ENCODE measurements around the gene GC.

GRCh38 chr4:71771613-71772012 lies 12.3 kb downstream of the GC start:
- no peak for TF ChIP-seq GATA3 (IDR thresholded peaks at IDR 0.05; ENCODE audit: low read depth, low read length)
- TF ChIP-seq GATA2 (IDR thresholded peaks at IDR 0.05; ENCODE audit: low read depth, low read length), result no peak

Measured in SH-SY5Y (cell line).